ENCODE data around the gene UCN2. TPM values are rescaled to one million over a fixed set of nuclear protein-coding genes. Genes with fewer than 3 reads are reported as not detected.

Gene UCN2, protein sequence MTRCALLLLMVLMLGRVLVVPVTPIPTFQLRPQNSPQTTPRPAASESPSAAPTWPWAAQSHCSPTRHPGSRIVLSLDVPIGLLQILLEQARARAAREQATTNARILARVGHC
- total RNA-seq: not detected
- long read RNA-seq: 0 reads

DNA sequence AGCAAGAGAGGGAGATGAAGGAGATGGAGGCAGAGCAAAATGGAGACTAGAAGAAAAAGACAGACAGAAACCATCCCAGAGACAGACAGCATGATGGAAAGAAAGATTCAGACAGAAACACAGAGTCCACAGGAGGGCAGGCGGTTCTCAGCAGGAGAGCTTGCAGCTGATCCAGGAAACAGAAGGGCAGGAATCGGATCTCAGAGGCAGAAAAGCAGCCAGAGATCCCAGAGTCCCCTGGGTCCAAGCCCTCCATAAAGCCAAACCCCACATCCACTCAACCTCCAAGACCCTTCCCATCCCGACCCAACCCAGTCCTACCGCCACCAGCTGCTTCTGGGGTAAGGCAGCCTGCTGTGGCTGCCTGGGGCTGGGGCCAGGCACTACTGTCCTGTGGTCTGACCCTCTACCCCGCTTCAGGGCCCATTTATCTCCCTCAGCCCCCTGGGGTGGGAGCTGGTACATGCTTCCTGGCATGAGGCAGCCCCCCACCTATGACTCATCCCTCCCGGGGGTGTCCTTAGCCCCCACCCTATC, at the start of gene UCN2:
Gene UCN2 (minus strand): TSS at position 400 of the 537 bp plus-strand sequence. CDS start 657 bp downstream, outside the sequence.
- DNase-seq: no peak
- intact Hi-C loops (cut with DNase I): loop anchor here (5.0 kb wide), 1 partner anchor 44 kb away; the partner anchor contains the start of gene UQCRC1
- no peak for ATAC-seq (ENCODE audit: poor library complexity)

DNA sequence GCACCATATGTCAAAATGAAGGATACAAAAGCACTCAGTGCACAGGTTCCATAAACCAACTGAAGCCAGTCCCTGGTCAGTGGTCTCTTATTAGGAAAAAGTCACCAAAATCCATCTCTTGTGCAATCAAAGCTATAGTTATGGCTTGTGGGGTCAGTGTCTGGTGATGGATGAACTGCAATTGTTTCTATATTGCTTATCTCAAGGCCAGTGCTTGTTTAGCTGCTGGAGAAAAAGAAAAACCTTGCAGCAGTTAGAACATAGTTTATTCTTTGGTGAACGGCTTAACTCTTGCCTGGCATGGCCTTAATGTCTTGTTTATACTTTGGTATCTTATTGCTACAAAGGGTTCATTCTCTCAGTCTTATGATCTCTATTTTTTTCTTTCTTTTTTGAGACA, 48.7 kb upstream of the UCN2 start:
- ATAC-seq (ENCODE audit: poor library complexity) (no peak), DNase-seq (no peak)
- intact Hi-C loops (cut with DNase I): no loop called here

DNA sequence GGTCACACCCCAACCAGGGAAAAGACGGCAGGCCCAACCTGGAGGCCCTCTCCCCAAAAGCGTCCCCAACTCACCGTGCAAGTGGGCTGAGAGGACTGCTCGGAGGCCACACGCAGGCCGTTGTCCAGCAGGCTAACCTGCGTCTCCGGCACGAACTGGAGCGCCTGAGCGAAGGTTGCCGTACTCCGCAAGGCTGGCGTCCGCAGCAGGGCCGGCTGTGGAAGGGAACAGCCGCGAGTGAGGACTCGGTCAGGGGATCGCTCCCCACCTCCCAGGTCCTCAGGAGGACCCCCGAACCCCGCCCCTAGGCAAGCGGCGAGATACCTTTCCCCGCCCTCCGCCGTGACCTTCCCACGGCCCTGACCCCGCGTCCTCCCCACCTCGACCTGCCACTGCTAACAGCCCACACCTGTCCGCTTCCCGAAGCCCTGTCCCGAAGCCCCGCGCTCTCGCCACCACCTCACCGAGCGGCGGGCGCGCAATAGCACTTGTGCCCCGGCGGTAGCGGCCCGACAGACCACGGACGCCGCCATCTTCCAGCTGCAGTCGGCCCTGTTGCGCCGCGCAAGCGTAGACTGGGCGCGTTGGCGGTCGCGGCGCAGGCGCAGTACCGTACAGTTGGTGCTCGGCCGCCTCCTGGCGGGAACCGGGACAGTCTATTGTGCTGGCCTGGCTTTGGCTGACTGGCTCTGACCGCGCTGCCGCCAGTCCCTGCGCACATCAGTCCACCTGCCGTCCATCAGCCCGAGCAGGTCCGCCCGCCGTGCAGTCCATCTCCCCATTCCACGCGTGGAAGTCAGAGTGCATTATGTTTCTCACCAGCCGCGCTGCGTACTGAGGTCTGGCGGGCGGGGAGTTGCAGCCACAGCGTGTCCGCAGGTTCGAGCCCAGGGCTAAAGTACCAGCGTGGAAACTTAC, 45.8 kb upstream of the UCN2 start, which contains the start of gene UQCRC1:
Gene UQCRC1 (minus strand): TSS at position 559 of the 918 bp plus-strand sequence. CDS start 26 bp downstream, at position 533.
- intact Hi-C loops (cut with DNase I): loop anchor here (5.0 kb wide), 1 partner anchor 47 kb away; the partner anchor contains the start of gene UCN2
- DNase-seq (peak; percentile 96), ATAC-seq (ENCODE audit: poor library complexity) (peak; percentile 99)

GRCh38 chr3:48607519-48607918, 43.9 kb upstream of the UCN2 start:
- ATAC-seq (ENCODE audit: poor library complexity) (no peak), DNase-seq (no peak)
- intact Hi-C loops (cut with DNase I): loop anchor here (5.0 kb wide), 1 partner anchor 45 kb away; the partner anchor contains the start of gene UCN2

DNA sequence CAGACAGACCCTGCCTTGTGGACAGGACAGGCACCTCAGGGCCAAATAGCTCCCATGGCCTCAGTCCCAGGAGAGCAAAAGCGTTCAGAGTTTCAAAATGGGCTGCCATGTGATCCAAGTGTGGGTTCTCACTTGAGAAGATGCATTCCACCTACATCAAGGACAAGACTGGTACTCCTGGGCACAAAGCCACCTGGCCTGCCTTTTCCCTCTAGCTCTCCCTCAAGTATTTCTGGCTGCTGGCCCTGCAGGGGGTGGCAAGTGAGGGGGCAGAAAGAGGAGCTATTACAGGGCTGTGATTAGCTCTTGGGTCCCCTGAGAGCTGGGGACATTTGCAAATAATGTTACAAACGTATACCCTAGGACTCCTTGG, 38.0 kb upstream of the UCN2 start:
- DNase-seq: peak; percentile 88
- intact Hi-C loops (cut with DNase I): no loop called here
- ATAC-seq (ENCODE audit: poor library complexity): peak; percentile 51

DNA sequence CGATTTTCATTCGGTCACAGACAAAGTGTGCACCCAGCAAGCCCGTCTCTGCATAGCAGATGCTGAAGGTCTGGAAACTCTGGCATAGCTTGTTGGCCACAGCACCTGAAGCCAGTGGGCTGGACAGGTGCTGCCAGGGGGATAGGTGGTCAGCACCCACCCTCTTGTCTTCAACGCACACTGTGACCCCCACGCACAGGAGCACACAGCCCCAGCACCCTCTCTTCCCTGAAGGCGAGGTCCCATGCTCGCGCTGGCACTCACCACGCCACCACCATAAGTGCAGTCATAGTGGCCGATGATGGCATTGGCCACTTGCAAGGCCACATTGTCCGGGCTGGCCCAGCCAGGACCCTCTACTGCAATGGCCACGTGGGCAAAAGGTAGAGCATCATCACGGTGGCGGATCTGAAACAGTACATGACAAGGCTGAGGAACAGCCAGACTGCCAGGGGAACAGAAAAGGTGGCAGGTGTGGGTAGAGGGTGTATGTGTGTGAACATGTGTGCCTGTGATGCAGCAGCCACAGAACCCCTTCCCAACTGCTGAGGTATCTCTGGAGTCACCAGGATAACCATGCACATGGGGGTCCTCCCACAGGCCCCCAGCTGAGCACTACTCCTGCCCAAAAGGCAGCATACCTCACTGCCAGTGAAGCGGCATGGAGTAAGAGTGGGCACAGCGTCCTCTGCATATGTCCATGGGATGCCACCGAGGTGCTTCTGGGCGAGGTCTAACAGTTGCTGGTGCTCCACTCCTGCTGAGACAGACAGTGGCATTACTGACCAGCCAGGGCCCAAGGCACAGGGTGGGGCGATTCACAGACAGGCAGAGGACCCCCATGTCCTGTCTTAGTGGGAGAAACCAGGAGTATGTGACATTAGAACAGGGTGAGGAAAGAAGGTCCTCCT, 37.4 kb upstream of the UCN2 start:
- ATAC-seq (ENCODE audit: poor library complexity): no peak
- intact Hi-C loops (cut with DNase I): no loop called here
- no peak for DNase-seq

DNA sequence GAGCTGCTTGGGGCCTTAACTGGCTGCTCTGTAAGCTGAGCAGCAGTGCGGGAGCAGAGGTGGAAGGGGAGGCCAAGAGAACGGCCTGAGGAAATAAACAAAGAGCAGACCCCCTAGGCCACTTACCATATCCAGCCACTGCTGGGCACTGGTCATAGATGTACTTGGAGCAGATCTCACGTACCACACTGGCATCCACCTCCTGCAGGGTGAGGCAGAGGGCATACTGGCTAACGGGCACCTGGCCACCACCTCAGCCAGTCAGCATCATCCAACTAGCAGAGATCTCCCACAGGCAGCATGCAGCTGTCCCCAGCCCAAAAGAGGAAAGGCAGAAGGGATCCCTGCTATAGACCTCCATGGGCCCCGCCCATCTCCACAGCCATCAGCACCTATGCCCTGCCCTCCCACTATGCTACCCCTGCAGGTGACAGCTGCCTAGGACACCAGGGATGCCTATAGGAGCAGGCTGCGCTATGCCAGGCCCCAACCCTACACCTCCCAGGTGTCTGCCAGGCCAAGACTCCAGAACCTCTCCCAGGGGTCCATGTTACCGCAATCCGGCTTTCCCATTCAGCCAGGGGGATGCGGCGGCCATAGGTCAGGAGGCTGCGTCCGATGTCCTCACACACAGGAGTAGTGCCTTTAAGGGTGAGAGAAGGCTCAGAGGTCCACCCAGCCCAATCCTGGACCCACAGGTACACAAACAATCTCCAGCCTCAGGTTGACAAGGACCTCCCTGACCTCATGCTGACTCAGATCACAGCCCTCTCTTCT, 36.1 kb upstream of the UCN2 start:
- ATAC-seq (ENCODE audit: poor library complexity) (no peak), DNase-seq (no peak)
- intact Hi-C loops (cut with DNase I): no loop called here

- no peak for ATAC-seq (ENCODE audit: poor library complexity)
- no peak for DNase-seq
- intact Hi-C loops (cut with DNase I): no loop called here
Observed at GRCh38 chr3:48599077-48599501, 35.5 kb upstream of the UCN2 start.

DNA sequence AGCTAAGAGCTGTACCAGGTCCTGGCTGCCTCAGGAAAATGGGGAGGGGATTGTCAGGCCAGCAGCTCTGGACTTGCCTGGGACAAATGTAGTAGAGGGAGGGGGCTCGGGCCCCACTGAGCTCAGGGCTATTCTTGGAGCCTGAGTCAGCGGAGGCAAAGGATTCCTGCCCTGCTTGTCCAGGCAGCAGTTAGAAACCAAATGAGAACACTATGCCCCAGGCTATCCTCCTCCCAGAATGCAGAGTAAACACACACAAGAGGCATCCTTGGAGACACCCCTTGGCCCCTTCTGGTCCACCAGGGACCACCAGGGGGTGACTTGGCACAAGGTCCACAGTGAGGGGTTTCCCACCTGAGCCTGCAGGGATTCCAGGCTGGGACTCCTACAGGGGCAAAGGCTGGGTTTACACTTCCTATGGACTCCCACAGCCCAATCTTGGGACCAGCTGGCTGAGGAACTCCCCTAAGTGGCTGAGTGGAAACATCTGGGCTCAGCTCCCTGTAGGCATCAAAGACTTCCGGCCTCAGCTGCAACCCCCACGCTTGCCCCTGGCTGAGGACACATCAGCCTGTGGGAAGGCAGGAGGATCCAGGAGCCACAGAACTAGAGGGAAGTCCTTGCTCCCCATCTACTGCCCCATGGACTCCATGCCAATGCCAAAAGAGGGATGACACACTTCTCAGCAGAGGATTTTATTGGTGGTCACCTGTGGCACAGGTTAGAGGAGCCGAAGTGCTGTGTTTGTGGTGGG, 34.9 kb upstream of the UCN2 start:
- intact Hi-C loops (cut with DNase I): no loop called here
- ATAC-seq (ENCODE audit: poor library complexity) (peak; percentile 73), DNase-seq (peak; percentile 71)

DNA sequence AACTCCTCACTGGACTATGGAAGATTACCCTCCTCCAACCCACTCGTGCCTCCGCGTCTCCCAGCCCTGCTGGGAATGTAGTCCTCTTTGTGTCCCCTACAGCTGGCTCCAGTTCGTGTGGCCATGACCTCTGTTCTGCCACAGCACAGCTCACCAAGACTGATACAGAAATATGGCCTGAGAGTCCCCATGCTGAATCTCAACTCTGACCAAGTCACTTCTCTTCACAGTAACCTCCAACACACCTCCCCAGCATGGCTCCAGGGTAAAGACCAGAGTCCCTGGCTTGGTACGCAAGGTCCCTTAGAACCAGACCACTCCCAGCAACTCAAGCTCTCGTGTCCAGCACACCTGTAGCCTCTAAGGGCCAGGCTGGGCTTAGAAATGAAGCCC, 33.8 kb upstream of the UCN2 start:
- intact Hi-C loops (cut with DNase I): no loop called here
- DNase-seq: no peak
- peak; percentile 9 for ATAC-seq (ENCODE audit: poor library complexity)

DNA sequence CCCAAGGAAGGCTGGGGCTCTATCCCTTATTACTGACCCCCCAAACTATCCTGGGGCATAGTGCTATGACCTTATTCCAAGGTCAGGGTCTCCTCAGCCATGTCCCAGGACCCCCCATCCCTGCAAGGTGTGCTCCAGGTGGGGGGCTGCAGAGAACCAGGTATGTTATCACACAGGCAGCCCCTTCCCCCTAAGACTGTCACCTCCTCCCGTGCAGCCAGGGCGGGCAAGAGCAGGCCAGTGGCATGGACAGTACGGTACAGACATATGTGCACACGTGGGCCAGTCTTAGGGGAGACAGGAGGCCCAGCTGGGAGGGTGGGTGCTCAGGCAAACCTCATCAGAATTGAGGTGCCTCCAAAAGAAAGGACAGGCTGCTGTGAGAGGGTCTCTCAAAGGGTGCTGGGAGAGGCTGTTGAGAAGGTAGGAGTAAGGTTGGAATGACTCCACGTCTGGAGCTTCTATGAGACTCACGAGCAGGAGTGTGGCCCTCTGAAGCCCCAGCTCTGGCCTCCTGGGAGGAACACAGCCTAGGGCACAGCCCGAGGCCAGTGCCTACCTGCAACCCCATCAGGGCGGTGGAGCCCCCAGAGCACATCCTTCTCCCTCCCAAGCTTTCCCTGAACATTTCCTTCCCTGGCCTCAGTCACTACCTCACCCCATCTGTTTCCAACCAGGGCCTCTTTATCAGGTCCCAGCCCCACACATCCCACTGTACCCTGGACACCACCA, 33.3 kb upstream of the UCN2 start:
- intact Hi-C loops (cut with DNase I): no loop called here
- DNase-seq (no peak), ATAC-seq (ENCODE audit: poor library complexity) (no peak)

GRCh38 chr3:48596157-48596556, 32.6 kb upstream of the UCN2 start:
- ATAC-seq (ENCODE audit: poor library complexity) (no peak), DNase-seq (no peak)
- intact Hi-C loops (cut with DNase I): no loop called here

- DNase-seq (peak; percentile 57), ATAC-seq (ENCODE audit: poor library complexity) (no peak)
- intact Hi-C loops (cut with DNase I): no loop called here
Observed at GRCh38 chr3:48595526-48596121, 32.0 kb upstream of the UCN2 start.

DNA sequence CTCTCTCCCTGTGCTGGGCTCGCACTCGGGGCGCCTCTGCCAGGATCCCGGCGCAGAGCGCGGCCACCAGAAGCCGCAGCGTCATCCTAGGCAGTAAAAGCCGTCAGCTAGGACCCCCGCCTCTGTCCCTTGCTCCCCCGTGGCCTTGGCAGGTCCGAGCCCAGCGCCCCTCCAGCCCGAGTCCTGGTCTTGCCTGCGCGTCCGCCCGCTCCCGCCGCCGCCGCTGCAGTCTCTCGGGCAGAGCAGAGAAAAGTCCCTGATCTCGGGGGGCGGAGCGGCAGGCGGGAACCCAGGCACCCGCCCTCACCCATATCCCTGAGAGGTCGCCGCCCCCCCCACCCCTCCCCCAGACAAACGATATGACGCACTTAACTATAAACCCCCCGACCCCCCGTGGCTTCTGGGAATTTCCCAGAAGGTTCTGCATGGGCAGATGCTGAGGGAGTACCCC, 31.5 kb upstream of the UCN2 start, which contains the start of gene COL7A1:
Gene COL7A1 (minus strand): TSS at position 255 of the 451 bp plus-strand sequence. CDS start 170 bp downstream, at position 85.
- ATAC-seq (ENCODE audit: poor library complexity): no peak
- intact Hi-C loops (cut with DNase I): no loop called here
- DNase-seq: no peak

DNA sequence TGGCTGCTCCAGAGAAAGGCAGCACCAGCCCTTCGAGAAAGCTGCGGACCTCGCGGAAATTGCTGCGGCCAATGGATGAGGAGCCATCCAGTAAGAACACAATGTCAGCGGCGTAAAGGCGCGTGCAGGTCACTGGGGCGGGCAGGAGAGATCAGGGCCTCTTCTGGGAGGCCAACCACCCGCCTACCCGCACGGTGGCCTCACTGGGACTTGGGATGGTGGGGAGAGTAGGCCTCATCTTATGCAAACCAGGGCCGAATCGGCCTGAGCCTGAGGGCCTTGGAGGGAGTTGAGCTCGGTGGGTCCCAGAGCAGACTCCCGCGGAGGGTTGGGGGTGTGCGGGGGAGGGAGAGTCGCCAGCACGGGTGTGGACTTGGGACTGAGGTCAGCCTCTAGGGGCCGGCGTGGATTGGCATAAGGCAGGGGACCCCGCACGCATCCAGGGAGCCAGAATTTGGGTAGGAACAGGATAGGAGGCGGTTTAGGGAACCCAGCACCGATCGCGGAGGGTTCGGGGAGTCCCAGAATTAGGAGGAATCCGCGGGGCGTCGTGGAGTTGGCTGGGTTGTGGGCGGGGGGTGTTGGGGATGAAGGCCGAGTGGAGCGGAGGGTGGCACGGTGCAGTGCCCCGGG, 31.0 kb upstream of the UCN2 start:
- DNase-seq: no peak
- ATAC-seq (ENCODE audit: poor library complexity): no peak
- intact Hi-C loops (cut with DNase I): no loop called here

GRCh38 chr3:48593337-48593736, 29.8 kb upstream of the UCN2 start:
- ATAC-seq (ENCODE audit: poor library complexity): no peak
- DNase-seq: no peak
- intact Hi-C loops (cut with DNase I): no loop called here

Measured in Right ventricle myocardium superior (tissue), 1 donor.